H9 (cell line): ENCODE measurements around the gene IGF2. TPM values are rescaled to one million over a fixed set of nuclear protein-coding genes. Genes with fewer than 3 reads are reported as not detected.

Experiments
- DNase-seq: peaks from one replicate; pipeline ENCODE4 v3.0.0-alpha.2; 2017
- H2AFZ ChIP-seq: one replicate; pipeline ENCODE4 v1.6.1; 2013; ENCODE audit warnings: mild to moderate bottlenecking, low read length, control low read depth, moderate library complexity
- H2AK5ac ChIP-seq: 2 replicates; pipeline ENCODE4 v1.6.1; 2013; ENCODE audit warnings: low read length, control low read depth, mixed read lengths; ENCODE audit not compliant: insufficient read length
- H2BK120ac ChIP-seq: one replicate; pipeline ENCODE4 v1.6.1; 2013; ENCODE audit warnings: low read depth, mild to moderate bottlenecking, low read length, control low read depth, inconsistent platforms; ENCODE audit not compliant: poor library complexity, severe bottlenecking
- H2BK12ac ChIP-seq: 2 replicates; pipeline ENCODE4 v1.6.1; 2013; ENCODE audit warnings: low read length, control low read depth, mixed read lengths, low read depth; ENCODE audit not compliant: insufficient read length
- H2BK15ac ChIP-seq: 2 replicates; pipeline ENCODE4 v1.6.1; 2013; ENCODE audit warnings: low read depth, low read length, control low read depth
- H2BK20ac ChIP-seq: one replicate; pipeline ENCODE4 v1.6.1; 2013; ENCODE audit warnings: low read depth, mild to moderate bottlenecking, low read length, control low read depth, inconsistent platforms; ENCODE audit not compliant: poor library complexity, severe bottlenecking
- H2BK5ac ChIP-seq: 2 replicates; pipeline ENCODE4 v1.6.1; 2013; ENCODE audit warnings: low read length, control low read depth, mixed read lengths; ENCODE audit not compliant: insufficient read length
- H3K14ac ChIP-seq: 2 replicates; pipeline ENCODE4 v1.6.1; 2013; ENCODE audit warnings: low read length, control low read depth; ENCODE audit not compliant: insufficient read depth
- H3K18ac ChIP-seq: 2 replicates; pipeline ENCODE4 v1.6.1; 2013; ENCODE audit warnings: low read depth, mild to moderate bottlenecking, mixed read lengths, low read length, control low read depth; ENCODE audit not compliant: insufficient read length
- H3K23ac ChIP-seq: 2 replicates; pipeline ENCODE4 v1.6.1; 2013; ENCODE audit warnings: low read length, control low read depth, mixed read lengths, low read depth; ENCODE audit not compliant: insufficient read length
- H3K23me2 ChIP-seq: 2 replicates; pipeline ENCODE4 v1.6.1; 2013; ENCODE audit warnings: low read depth, mild to moderate bottlenecking, mixed read lengths, low read length, control low read depth; ENCODE audit not compliant: insufficient read length, poor library complexity, severe bottlenecking
- H3K27ac ChIP-seq: 2 replicates; pipeline ENCODE4 v1.5.1; 2013; ENCODE audit warnings: low read length, control low read depth, mixed read lengths, low read depth; ENCODE audit not compliant: insufficient read length
- H3K27me3 ChIP-seq: 2 replicates; pipeline ENCODE4 v1.6.1; 2013; ENCODE audit warnings: low read length, control low read depth, inconsistent platforms; ENCODE audit not compliant: insufficient read depth
- H3K4ac ChIP-seq: 2 replicates; pipeline ENCODE4 v1.6.1; 2013; ENCODE audit warnings: low read depth, mild to moderate bottlenecking, control low read depth, inconsistent platforms, low read length, moderate library complexity
- H3K4me1 ChIP-seq: 2 replicates; pipeline ENCODE4 v1.6.1; 2013; ENCODE audit warnings: low read length, control low read depth, inconsistent platforms; ENCODE audit not compliant: insufficient read depth
- H3K4me2 ChIP-seq: 2 replicates; pipeline ENCODE4 v1.6.1; 2013; ENCODE audit warnings: low read length, control low read depth, mixed read lengths; ENCODE audit not compliant: insufficient read length, insufficient read depth
- H3K56ac ChIP-seq: 2 replicates; pipeline ENCODE4 v1.6.1; 2013; ENCODE audit warnings: low read depth, mild to moderate bottlenecking, mixed read lengths, low read length, control low read depth; ENCODE audit not compliant: insufficient read length
- H3K79me1 ChIP-seq: 2 replicates; pipeline ENCODE4 v1.6.1; 2013; ENCODE audit warnings: low read depth, mild to moderate bottlenecking, moderate library complexity, low read length, control low read depth, inconsistent platforms; ENCODE audit not compliant: insufficient read depth, poor library complexity, severe bottlenecking
- H3K79me2 ChIP-seq: 2 replicates; pipeline ENCODE4 v1.6.1; 2013; ENCODE audit warnings: low read length, control low read depth, inconsistent platforms; ENCODE audit not compliant: insufficient read depth
- H3K9ac ChIP-seq: 2 replicates; pipeline ENCODE4 v1.6.1; 2013; ENCODE audit warnings: low read length, control low read depth, mixed read lengths; ENCODE audit not compliant: insufficient read length; ENCODE audit errors: extremely low read depth
- H3K9me3 ChIP-seq: one replicate; pipeline ENCODE4 v1.6.1; 2013; ENCODE audit warnings: low read depth, low read length, inconsistent platforms; ENCODE audit not compliant: control insufficient read depth
- H3T11ph ChIP-seq: one replicate; pipeline ENCODE4 v1.6.1; 2013; ENCODE audit warnings: mild to moderate bottlenecking, low read length, control low read depth, inconsistent platforms
- H4K20me1 ChIP-seq: one replicate; pipeline ENCODE4 v1.6.1; 2013; ENCODE audit not compliant: control insufficient read depth, insufficient read length, insufficient read depth
- H4K5ac ChIP-seq: 2 replicates; pipeline ENCODE4 v1.6.1; 2013; ENCODE audit warnings: low read depth, mild to moderate bottlenecking, mixed read lengths, low read length, control low read depth; ENCODE audit not compliant: insufficient read length
- H4K8ac ChIP-seq: replicated peaks from 2 replicates; pipeline ENCODE4 v1.6.1; 2013; ENCODE audit warnings: low read length, control low read depth, mixed read lengths, low read depth; ENCODE audit not compliant: insufficient read length
- H4K91ac ChIP-seq: 2 replicates; pipeline ENCODE4 v1.6.1; 2013; ENCODE audit warnings: low read depth, mild to moderate bottlenecking, moderate library complexity, mixed read lengths, low read length, control low read depth; ENCODE audit not compliant: insufficient read length
- H3K27ac Mint-ChIP-seq, 3 experiments: 2 replicates in 2 of 3; 3 replicates in 1 of 3; pipeline ENCODE4 v1.8.0; 2020 to 2021; ENCODE audit warnings: mixed read lengths in 3 of 3, mild to moderate bottlenecking in 1 of 3, moderate library complexity in 1 of 3
- H3K27me3 Mint-ChIP-seq: 2 replicates; pipeline ENCODE4 v1.8.0; 2021; ENCODE audit warnings: low read depth, mild to moderate bottlenecking, moderate library complexity, mixed read lengths
- H3K36me3 Mint-ChIP-seq, 3 experiments: 2 replicates in 2 of 3; 3 replicates in 1 of 3; pipeline ENCODE4 v1.8.0; 2020 to 2021; ENCODE audit warnings: low read depth in 3 of 3, mixed read lengths in 3 of 3; ENCODE audit not compliant: insufficient read depth in 1 of 3
- H3K4me1 Mint-ChIP-seq, 2 experiments: 2 replicates each; pipeline ENCODE4 v1.8.0; 2020; ENCODE audit warnings: mixed read lengths in 2 of 2
- H3K4me3 Mint-ChIP-seq, 2 experiments: 2 replicates in 1 of 2; 3 replicates in 1 of 2; pipeline ENCODE4 v1.8.0; 2020 to 2021; ENCODE audit warnings: mild to moderate bottlenecking in 2 of 2, mixed read lengths in 2 of 2, moderate library complexity in 1 of 2
- H3K9me3 Mint-ChIP-seq, 2 experiments: 2 replicates in 1 of 2; 3 replicates in 1 of 2; pipeline ENCODE4 v1.8.0; 2020; ENCODE audit warnings: mild to moderate bottlenecking in 2 of 2, mixed read lengths in 2 of 2, moderate library complexity in 1 of 2
- CTCF ChIP-seq: fragments of 200-600 bp; sonication (generic); conservative IDR thresholded peaks from 3 replicates; pipeline ENCODE4 v1.8.0; 2021; ENCODE audit warnings: antibody characterized with exemption, mild to moderate bottlenecking
- WGBS: extraction: QIAGEN DNeasy Blood & Tissue Kit; methylation state at CpG from one replicate; pipeline ENCODE4 v1.1.7; 2013; ENCODE audit warnings: missing lambda C conversion rate, low lambda C conversion rate, mixed read lengths; ENCODE audit not compliant: insufficient read length; ENCODE audit errors: extremely low coverage; 5-methylcytosine and 5-hydroxymethylcytosine counted together
- total RNA-seq: library from RNA; stranded (reverse); gene quantifications from 2 replicates; pipeline ENCODE4 v1.2.1, GENCODE V29; 2021

IGF2 gene
- total RNA-seq, 1 experiment from 2014 or later, result 2.8 TPM

GRCh38 chr11:2180789-2181370 is 41.7 kb upstream of the IGF2 start:
- no peak overlapping the region for H3K4me2 ChIP-seq
- H4K8ac ChIP-seq, result no peak overlapping the region
- no peak overlapping the region for H3K18ac ChIP-seq
- no peaks in the 10 kb centered on the region for H3K4me1 ChIP-seq
- H2BK120ac ChIP-seq, result no peak overlapping the region
- H4K91ac ChIP-seq, result no peak overlapping the region
- H3K56ac ChIP-seq, result no peak overlapping the region
- H3K79me1 ChIP-seq, result no peaks in the 10 kb centered on the region
- no peak overlapping the region for H4K5ac ChIP-seq
- H3K4ac ChIP-seq, result no peak overlapping the region
- no peaks in the 10 kb centered on the region; the same call in 1 of the 2 replicates for H3K27me3 ChIP-seq
- no peaks in the 10 kb centered on the region for H3K9me3 ChIP-seq
- Mint-ChIP-seq H3K27ac (no peak overlapping the region), H3K4me3 (no peak overlapping the region), H3K4me1 (no peaks in the 10 kb centered on the region), H3K36me3 (no peaks in the 10 kb centered on the region), H3K9me3 (peaks cover 0 to 2% of the 10 kb centered on the region in 2 experiments; a peak in 2 of 5 replicates), H3K27me3 (peaks cover 32% of the 10 kb centered on the region)
- no peak for TF ChIP-seq CTCF
- H2BK15ac ChIP-seq, result no peak overlapping the region
- no peak overlapping the region for H3T11ph ChIP-seq
- no peak overlapping the region for H3K27ac ChIP-seq
- no peak overlapping the region for H3K23ac ChIP-seq
- no peaks in the 10 kb centered on the region for H4K20me1 ChIP-seq
- H3K79me2 ChIP-seq, result no peaks in the 10 kb centered on the region
- H3K23me2 ChIP-seq, result no peaks in the 10 kb centered on the region
- WGBS, result no CpG with 5 or more reads among the region's 11 CpGs
- no peak overlapping the region for H2AK5ac ChIP-seq
- no peak for DNase-seq
- H2BK12ac ChIP-seq, result no peak overlapping the region
- H3K14ac ChIP-seq, result no peak overlapping the region; the same call in 1 of the 2 replicates
- no peak overlapping the region for H2AFZ ChIP-seq
- no peak overlapping the region for H3K9ac ChIP-seq
- H2BK20ac ChIP-seq, result no peak overlapping the region
- no peak overlapping the region for H2BK5ac ChIP-seq
